ENCODE measurements around the gene NPW.

The NPW gene

GRCh38 chr16:2003827-2004641 is 15.6 kb upstream of the NPW start:
- TF ChIP-seq ZBTB7A (IDR thresholded peaks at IDR 0.05; ENCODE audit: low read depth), result no peak
- TF ChIP-seq RAD21 (IDR thresholded peaks at IDR 0.05; ENCODE audit: low read depth), result peak; percentile 46; the same call in 1 of the 2 replicates
- TF ChIP-seq YY1 (IDR thresholded peaks at IDR 0.05; ENCODE audit: low read depth), result 0 out of 2 replicates have a peak, but pooled peaks have one; percentile 64
- TF ChIP-seq CEBPB (IDR thresholded peaks at IDR 0.05), result no peak
- TF ChIP-seq MAX (IDR thresholded peaks at IDR 0.05), result peak; percentile 25; the same call in 1 of the 2 replicates
- no peak for TF ChIP-seq TCF12 (IDR thresholded peaks at IDR 0.05; ENCODE audit: low read depth)
- TF ChIP-seq TAF1 (IDR thresholded peaks at IDR 0.05; ENCODE audit: low read depth), result no peak
- TF ChIP-seq NFIC (IDR thresholded peaks at IDR 0.05), result no peak

GRCh38 chr16:2004795-2005517 is 14.6 kb upstream of the NPW start:
- TF ChIP-seq NFIC (IDR thresholded peaks at IDR 0.05) (no peak), REST (IDR thresholded peaks at IDR 0.05; ENCODE audit: low read depth) (no peak), FOXM1 (IDR thresholded peaks at IDR 0.05; ENCODE audit: borderline replicate concordance, low read depth) (no peak), TCF12 (IDR thresholded peaks at IDR 0.05; ENCODE audit: low read depth) (no peak), YY1 (IDR thresholded peaks at IDR 0.05; ENCODE audit: low read depth) (no peak), TEAD4 (IDR thresholded peaks at IDR 0.05) (no peak), EGR1 (IDR thresholded peaks at IDR 0.05) (no peak), CEBPB (IDR thresholded peaks at IDR 0.05) (no peak), EP300 (IDR thresholded peaks at IDR 0.05; ENCODE audit: borderline replicate concordance) (no peak), MAX (IDR thresholded peaks at IDR 0.05) (no peak), USF1 (IDR thresholded peaks at IDR 0.05) (no peak), RAD21 (IDR thresholded peaks at IDR 0.05; ENCODE audit: low read depth) (no peak), ZBTB7A (IDR thresholded peaks at IDR 0.05; ENCODE audit: low read depth) (no peak), CREB1 (IDR thresholded peaks at IDR 0.05; ENCODE audit: low read depth) (no peak), TAF1 (IDR thresholded peaks at IDR 0.05; ENCODE audit: low read depth) (no peak)

GRCh38 chr16:2005646-2006045 is 13.9 kb upstream of the NPW start:
- TF ChIP-seq TAF1 (IDR thresholded peaks at IDR 0.05; ENCODE audit: low read depth), result no peak
- TF ChIP-seq EGR1 (IDR thresholded peaks at IDR 0.05), result no peak
- TF ChIP-seq TEAD4 (IDR thresholded peaks at IDR 0.05), result no peak
- TF ChIP-seq NFIC (IDR thresholded peaks at IDR 0.05), result no peak
- TF ChIP-seq USF1 (IDR thresholded peaks at IDR 0.05), result no peak
- no peak for TF ChIP-seq CEBPB (IDR thresholded peaks at IDR 0.05)
- no peak for TF ChIP-seq MAX (IDR thresholded peaks at IDR 0.05)
- TF ChIP-seq EP300 (IDR thresholded peaks at IDR 0.05; ENCODE audit: borderline replicate concordance), result no peak
- no peak for TF ChIP-seq YY1 (IDR thresholded peaks at IDR 0.05; ENCODE audit: low read depth)
- no peak for TF ChIP-seq TCF12 (IDR thresholded peaks at IDR 0.05; ENCODE audit: low read depth)
- TF ChIP-seq RAD21 (IDR thresholded peaks at IDR 0.05; ENCODE audit: low read depth), result no peak
- no peak for TF ChIP-seq REST (IDR thresholded peaks at IDR 0.05; ENCODE audit: low read depth)
- no peak for TF ChIP-seq ZBTB7A (IDR thresholded peaks at IDR 0.05; ENCODE audit: low read depth)
- no peak for TF ChIP-seq FOXM1 (IDR thresholded peaks at IDR 0.05; ENCODE audit: borderline replicate concordance, low read depth)
- TF ChIP-seq CREB1 (IDR thresholded peaks at IDR 0.05; ENCODE audit: low read depth), result no peak

- TF ChIP-seq EP300 (IDR thresholded peaks at IDR 0.05; ENCODE audit: borderline replicate concordance) (no peak), FOXM1 (IDR thresholded peaks at IDR 0.05; ENCODE audit: borderline replicate concordance, low read depth) (no peak), NFIC (IDR thresholded peaks at IDR 0.05) (no peak), TEAD4 (IDR thresholded peaks at IDR 0.05) (no peak), CREB1 (IDR thresholded peaks at IDR 0.05; ENCODE audit: low read depth) (no peak), TCF12 (IDR thresholded peaks at IDR 0.05; ENCODE audit: low read depth) (no peak), CEBPB (IDR thresholded peaks at IDR 0.05) (no peak), YY1 (IDR thresholded peaks at IDR 0.05; ENCODE audit: low read depth) (no peak), EGR1 (IDR thresholded peaks at IDR 0.05) (no peak), MAX (IDR thresholded peaks at IDR 0.05) (no peak), TAF1 (IDR thresholded peaks at IDR 0.05; ENCODE audit: low read depth) (no peak), ZBTB7A (IDR thresholded peaks at IDR 0.05; ENCODE audit: low read depth) (no peak), RAD21 (IDR thresholded peaks at IDR 0.05; ENCODE audit: low read depth) (no peak), REST (IDR thresholded peaks at IDR 0.05; ENCODE audit: low read depth) (no peak), USF1 (IDR thresholded peaks at IDR 0.05) (no peak)
Measured at GRCh38 chr16:2006317-2006716, 13.3 kb upstream of the NPW start.
